SK-N-SH (cell line): ENCODE data around the gene BCL11B. TPM values are rescaled to one million over a fixed set of nuclear protein-coding genes. Genes with fewer than 3 reads are reported as not detected.

ENCODE experiments used
- CTCF ChIA-PET: fragments of 300-600, 350-600 bp; formaldehyde crosslinking; extraction: SDS; loops from one replicate; lab custom pipeline; 2021; lab: Yijun Ruan, JAX
- POLR2A ChIA-PET: fragments of 350-600 bp; sonication (Branson Sonifier 250); formaldehyde crosslinking; extraction: SDS; loops from one replicate; lab custom pipeline; 2020; ENCODE audit warnings: antibody characterized with exemption, inconsistent platforms; lab: Yijun Ruan, JAX
- DNase-seq: peaks from one replicate; pipeline ENCODE4 v3.0.0; 2012
- H2AFZ ChIP-seq: fragments of 200-600 bp; sonication (generic); 2 replicates; pipeline ENCODE4 v1.8.1; 2016; ENCODE audit warnings: antibody characterized with exemption, mild to moderate bottlenecking, low read depth
- H3F3A ChIP-seq: fragments of 200-600 bp; sonication (generic); replicated peaks from 2 replicates; pipeline ENCODE3; 2016; ENCODE audit warnings: antibody characterized with exemption, mild to moderate bottlenecking; ENCODE audit not compliant: insufficient read depth
- H3K27ac ChIP-seq, 2 experiments: fragments of 200-500 bp in 1 of 2; fragments of 200-600 bp in 1 of 2; sonication (Bioruptor generic) in 1 of 2; sonication (generic), shearing (Covaris generic) in 1 of 2; 2 replicates each; pipeline versions ENCODE4 v1.5.1 to v1.6.1; 2014 to 2016; ENCODE audit warnings: low read depth in 2 of 2, inconsistent platforms in 1 of 2, low read length in 1 of 2, mild to moderate bottlenecking in 1 of 2, mixed read lengths in 1 of 2
- H3K27me3 ChIP-seq: fragments of 200-600 bp; sonication (generic), shearing (Covaris generic); 2 replicates; pipeline ENCODE4 v1.6.1; 2016; ENCODE audit warnings: mixed run types; ENCODE audit not compliant: insufficient read depth
- H3K36me3 ChIP-seq, 2 experiments: fragments of 200-500 bp in 1 of 2; fragments of 200-600 bp in 1 of 2; sonication (Bioruptor generic) in 1 of 2; sonication (generic) in 1 of 2; replicated peaks in 1 of 2; 2 replicates each; pipeline versions ENCODE3 to v1.5.1; 2014 to 2016; ENCODE audit warnings: low read length in 1 of 2, mild to moderate bottlenecking in 1 of 2; ENCODE audit not compliant: insufficient read depth in 2 of 2, control insufficient read depth in 1 of 2
- H3K4me1 ChIP-seq, 2 experiments: fragments of 200-500 bp in 1 of 2; fragments of 200-600 bp in 1 of 2; sonication (Bioruptor generic) in 1 of 2; sonication (generic), shearing (Covaris generic) in 1 of 2; 2 replicates each; pipeline versions ENCODE4 v1.5.1 to v1.6.1; 2014 to 2016; ENCODE audit warnings: low read depth in 1 of 2, low read length in 1 of 2, mixed run types in 1 of 2; ENCODE audit not compliant: insufficient read depth in 2 of 2, control insufficient read depth in 1 of 2
- H3K4me2 ChIP-seq: fragments of 200-600 bp; sonication (generic), shearing (Covaris generic); 2 replicates; pipeline ENCODE4 v1.6.1; 2017; ENCODE audit warnings: mixed run types
- H3K4me3 ChIP-seq, 2 experiments: fragments of 200-500 bp in 1 of 2; fragments of 200-600 bp in 1 of 2; sonication (Bioruptor generic) in 1 of 2; sonication (generic), shearing (Covaris generic) in 1 of 2; 2 replicates each; pipeline versions ENCODE4 v1.5.1 to v1.8.1; 2014 to 2016; ENCODE audit warnings: low read depth in 2 of 2, inconsistent platforms in 1 of 2, low read length in 1 of 2, mild to moderate bottlenecking in 1 of 2, mixed read lengths in 1 of 2, moderate library complexity in 1 of 2
- H3K79me2 ChIP-seq: fragments of 200-600 bp; sonication (generic); 2 replicates; pipeline ENCODE4 v1.8.1; 2017; ENCODE audit warnings: mild to moderate bottlenecking; ENCODE audit not compliant: insufficient read depth
- H3K9ac ChIP-seq: fragments of 200-600 bp; sonication (generic); 2 replicates; pipeline ENCODE4 v1.6.1; 2017; ENCODE audit warnings: mixed run types
- H3K9me2 ChIP-seq: fragments of 200-600 bp; sonication (generic); 2 replicates; pipeline ENCODE4 v1.6.1; 2017; ENCODE audit warnings: mixed run types
- H3K9me3 ChIP-seq: fragments of 200-600 bp; sonication (generic); 2 replicates; pipeline ENCODE4 v1.6.1; 2017; ENCODE audit warnings: mixed run types, mild to moderate bottlenecking, moderate library complexity
- H4K20me1 ChIP-seq: fragments of 200-600 bp; sonication (generic); 2 replicates; pipeline ENCODE4 v1.6.1; 2017; ENCODE audit warnings: mild to moderate bottlenecking, mixed run types; ENCODE audit not compliant: insufficient read depth
- ELF1 ChIP-seq: IDR thresholded peaks from 2 replicates; pipeline ENCODE4 v1.4.0; 2012
- EZH2phosphoT487 ChIP-seq: fragments of 200-600 bp; sonication (generic); IDR thresholded peaks from 2 replicates; pipeline ENCODE4 v1.6.1; 2017; ENCODE audit warnings: low read depth, mixed run types, mild to moderate bottlenecking, antibody characterized with exemption, moderate library complexity, borderline replicate concordance
- FOXJ3 ChIP-seq: sonication (generic); formaldehyde crosslinking; IDR thresholded peaks from 2 replicates; pipeline ENCODE4 v1.5.1; 2020; ENCODE audit warnings: mild to moderate bottlenecking, missing genetic modification reagents
- FOXM1 ChIP-seq: IDR thresholded peaks from 2 replicates; pipeline ENCODE4 v1.4.0; 2012; ENCODE audit warnings: low read depth, mild to moderate bottlenecking
- GATA2 ChIP-seq: sonication (generic); formaldehyde crosslinking; IDR thresholded peaks from 2 replicates; pipeline ENCODE4 v1.5.0; 2020; ENCODE audit warnings: mild to moderate bottlenecking, missing genetic modification reagents
- JUND ChIP-seq: IDR thresholded peaks from 2 replicates; pipeline ENCODE4 v1.4.0; 2012
- MEF2A ChIP-seq: IDR thresholded peaks from 2 replicates; pipeline ENCODE4 v1.4.0; 2012; ENCODE audit warnings: low read depth, borderline replicate concordance
- NFIC ChIP-seq: IDR thresholded peaks from 2 replicates; pipeline ENCODE4 v1.4.0; 2012; ENCODE audit warnings: borderline replicate concordance
- POLR2AphosphoS5 ChIP-seq: IDR thresholded peaks from 2 replicates; pipeline ENCODE4 v1.6.1; 2012; ENCODE audit warnings: low read depth, low read length
- RAD21 ChIP-seq: IDR thresholded peaks from 2 replicates; pipeline ENCODE4 v1.6.1; 2012; ENCODE audit warnings: mild to moderate bottlenecking, low read length
- REST ChIP-seq: IDR thresholded peaks from 2 replicates; pipeline ENCODE4 v1.6.1; 2012; ENCODE audit warnings: mild to moderate bottlenecking, low read depth, low read length, moderate library complexity
- SIN3A ChIP-seq: IDR thresholded peaks from 2 replicates; pipeline ENCODE4 v1.6.1; 2012; ENCODE audit warnings: low read depth, mild to moderate bottlenecking, low read length, moderate library complexity, borderline replicate concordance
- TAF1 ChIP-seq: IDR thresholded peaks from 2 replicates; pipeline ENCODE4 v1.6.1; 2012; ENCODE audit warnings: low read depth, mild to moderate bottlenecking, low read length, moderate library complexity, borderline replicate concordance
- TEAD4 ChIP-seq: IDR thresholded peaks from 2 replicates; pipeline ENCODE4 v1.4.0; 2012; ENCODE audit warnings: mild to moderate bottlenecking, borderline replicate concordance; ENCODE audit not compliant: insufficient read depth
- WGBS: methylation state at CpG from one replicate; pipeline ENCODE4 v1.1.6; 2017; ENCODE audit warnings: low lambda C conversion rate; 5-methylcytosine and 5-hydroxymethylcytosine counted together
- polyA plus RNA-seq, 3 experiments: library from polyadenylated mRNA; depleted of rRNA; stranded (reverse); fragments of >200 nt; gene quantifications; 2 replicates each; pipeline ENCODE4 v1.2.3, GENCODE V29; 2012
- TF ChIP-seq, protein P1 (sequence below): IDR thresholded peaks from 2 replicates; pipeline ENCODE4; 2012
- TF ChIP-seq, protein P2 (sequence below): fragments of 150-350 bp; IDR thresholded peaks from 2 replicates; pipeline ENCODE4 v1.6.1; 2017; ENCODE audit warnings: antibody characterized with exemption, low read length, low read depth, borderline replicate concordance

Gene BCL11B
- polyA plus RNA-seq, 1 of the 3 experiments (the other 2 are of a cell fraction), result not detected

DNA sequence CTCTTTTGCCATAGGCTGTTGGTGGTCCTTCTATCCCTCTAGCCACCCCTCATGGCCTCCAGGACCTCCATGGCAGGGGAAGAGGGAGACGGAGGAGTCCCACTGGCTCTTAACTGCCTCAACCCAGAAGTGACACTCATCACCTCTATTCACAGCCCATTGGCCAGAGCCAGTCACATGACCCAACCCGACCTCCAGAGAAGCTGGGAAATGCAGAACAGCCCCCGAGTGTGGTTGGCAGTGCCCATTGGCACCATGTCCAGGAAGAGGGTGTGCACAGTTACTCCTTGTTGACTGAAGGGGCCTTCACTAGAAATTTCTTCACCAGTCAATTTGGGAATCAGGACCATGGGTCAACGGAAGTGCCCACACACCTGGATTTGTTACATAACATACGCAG is 17.0 kb upstream of the BCL11B start:
- WGBS, result 12% methylated on average over 3 of the region's 5 CpGs
- CTCF ChIA-PET, result interaction anchor here (2.6 kb wide), 1 partner anchor 23 kb away, joined by 8 read pairs; no protein-coding TSS in a partner anchor
- H3K9me3 ChIP-seq, result no peaks in the 10 kb centered on the region
- H3K4me1 ChIP-seq, result no peaks in the 10 kb centered on the region
- TF ChIP-seq JUND (no peak), SIN3A (no peak), RAD21 (no peak), TAF1 (no peak), POLR2AphosphoS5 (no peak), FOXJ3 (CRISPR knock-in tag) (no peak), EZH2phosphoT487 (no peak), FOXM1 (no peak)
- POLR2A ChIA-PET, result no interaction called here
- H3K27me3 ChIP-seq, result peaks cover 37% of the 10 kb centered on the region; the same call in 1 of the 2 replicates
- H4K20me1 ChIP-seq, result no peaks in the 10 kb centered on the region
- H3K36me3 ChIP-seq, result no peaks in the 10 kb centered on the region
- H3K27ac ChIP-seq, result no peak overlapping the region
- H3K4me2 ChIP-seq, result no peak overlapping the region
- H3K79me2 ChIP-seq, result no peaks in the 10 kb centered on the region
- H2AFZ ChIP-seq, result no peak overlapping the region
- no peaks in the 10 kb centered on the region for H3F3A ChIP-seq
- no peak overlapping the region for H3K4me3 ChIP-seq
- H3K9ac ChIP-seq, result no peak overlapping the region
- H3K9me2 ChIP-seq, result no peaks in the 10 kb centered on the region
- DNase-seq, result no peak

DNA sequence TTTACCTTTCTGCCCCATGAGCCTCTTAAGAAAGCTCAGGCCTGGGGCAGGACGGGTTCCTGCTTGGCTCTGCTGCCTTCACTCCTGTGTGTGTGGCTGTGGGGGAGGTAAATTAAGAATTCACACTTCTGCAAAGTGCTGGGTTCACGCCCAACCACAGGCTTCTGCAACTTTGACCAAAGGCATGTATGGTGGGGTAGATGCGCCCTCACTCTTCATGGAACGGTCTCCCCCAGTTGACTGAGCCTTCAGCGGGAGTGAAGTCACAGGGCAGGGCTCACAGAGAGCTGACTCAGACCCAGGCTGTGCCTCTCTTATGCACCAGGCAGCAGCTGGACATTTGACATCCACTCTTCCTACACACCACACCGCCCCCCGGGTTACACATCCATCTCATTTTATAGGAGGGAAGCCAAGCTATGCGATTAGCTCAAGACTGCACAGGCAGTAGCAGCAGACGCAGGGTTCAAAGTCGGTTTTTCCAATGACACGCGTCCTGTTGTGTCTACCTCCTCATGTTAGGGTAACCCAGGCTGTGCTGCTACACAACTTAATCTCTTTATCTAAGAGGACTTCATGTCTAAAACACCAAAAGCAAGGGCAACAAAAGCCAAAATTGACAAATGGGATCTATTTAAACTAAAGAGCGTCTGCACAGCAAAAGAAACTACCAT is 15.4 kb upstream of the BCL11B start:
- 10% methylated on average over 12 of the region's 13 CpGs for WGBS
- no peaks in the 10 kb centered on the region for H3F3A ChIP-seq
- TF ChIP-seq MEF2A (no peak), FOXM1 (no peak), TEAD4 (no peak), JUND (no peak), REST (no peak), RAD21 (no peak), TAF1 (no peak), ELF1 (no peak), GATA2 (no peak), NFIC (no peak)
- TF ChIP-seq, protein P1, sequence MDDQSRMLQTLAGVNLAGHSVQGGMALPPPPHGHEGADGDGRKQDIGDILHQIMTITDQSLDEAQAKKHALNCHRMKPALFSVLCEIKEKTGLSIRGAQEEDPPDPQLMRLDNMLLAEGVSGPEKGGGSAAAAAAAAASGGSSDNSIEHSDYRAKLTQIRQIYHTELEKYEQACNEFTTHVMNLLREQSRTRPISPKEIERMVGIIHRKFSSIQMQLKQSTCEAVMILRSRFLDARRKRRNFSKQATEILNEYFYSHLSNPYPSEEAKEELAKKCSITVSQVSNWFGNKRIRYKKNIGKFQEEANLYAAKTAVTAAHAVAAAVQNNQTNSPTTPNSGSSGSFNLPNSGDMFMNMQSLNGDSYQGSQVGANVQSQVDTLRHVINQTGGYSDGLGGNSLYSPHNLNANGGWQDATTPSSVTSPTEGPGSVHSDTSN, result no peak
- TF ChIP-seq, protein P2, sequence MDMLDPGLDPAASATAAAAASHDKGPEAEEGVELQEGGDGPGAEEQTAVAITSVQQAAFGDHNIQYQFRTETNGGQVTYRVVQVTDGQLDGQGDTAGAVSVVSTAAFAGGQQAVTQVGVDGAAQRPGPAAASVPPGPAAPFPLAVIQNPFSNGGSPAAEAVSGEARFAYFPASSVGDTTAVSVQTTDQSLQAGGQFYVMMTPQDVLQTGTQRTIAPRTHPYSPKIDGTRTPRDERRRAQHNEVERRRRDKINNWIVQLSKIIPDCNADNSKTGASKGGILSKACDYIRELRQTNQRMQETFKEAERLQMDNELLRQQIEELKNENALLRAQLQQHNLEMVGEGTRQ, result no peak
- TF ChIP-seq, all 33 proteins: peak for 0
- DNase-seq, result no peak
- Histone ChIP-seq H3K4me1 (no peaks in the 10 kb centered on the region), H3K9ac (no peak overlapping the region), H3K9me3 (no peaks in the 10 kb centered on the region), H3K4me2 (no peak overlapping the region), H3K4me3 (no peak overlapping the region), H3K27ac (no peak overlapping the region), H3K79me2 (no peaks in the 10 kb centered on the region), H3K36me3 (no peaks in the 10 kb centered on the region), H3K27me3 (peaks cover 51% of the 10 kb centered on the region), H2AFZ (no peak overlapping the region), H4K20me1 (no peaks in the 10 kb centered on the region), H3K9me2 (no peaks in the 10 kb centered on the region)
- ChIA-PET POLR2A (no interaction called here), CTCF (no interaction called here)
